Activated B cell treated with CpG ODN at 0.5 μM for 24 hours (primary cell): ENCODE data around the gene GPR162. TPM values are rescaled to one million over a fixed set of nuclear protein-coding genes. Genes with fewer than 3 reads are reported as not detected.

Experiments used
- ATAC-seq: fragments of 200-7000 bp; cut with Tn5 transposase; one replicate; pipeline ENCODE4 v1.10.0; 2021; ENCODE audit warnings: low read depth, mild to moderate bottlenecking, moderate library complexity
- CTCF ChIA-PET: fragments of 350-600 bp; sonication (Branson Sonifier 250); formaldehyde crosslinking; loops from one replicate; lab custom pipeline; 2021; ENCODE audit warnings: antibody characterized with exemption; lab: Charles Lee
- POLR2A ChIA-PET: fragments of 350-600 bp; sonication (Branson Sonifier 250); formaldehyde crosslinking; loops from one replicate; lab custom pipeline; 2021; ENCODE audit warnings: antibody characterized with exemption; lab: Charles Lee
- DNase-seq: peaks from one replicate; pipeline ENCODE4 v3.0.0; 2022
- H3K27ac Mint-ChIP-seq: one replicate; pipeline ENCODE4 v1.8.0; 2020; ENCODE audit warnings: mixed read lengths
- H3K27me3 Mint-ChIP-seq: one replicate; pipeline ENCODE4 v1.8.0; 2021; ENCODE audit warnings: mixed read lengths
- H3K36me3 Mint-ChIP-seq: one replicate; pipeline ENCODE4 v1.8.0; 2021; ENCODE audit warnings: low read depth, mixed read lengths
- H3K4me1 Mint-ChIP-seq: one replicate; pipeline ENCODE4 v1.8.0; 2021; ENCODE audit warnings: mixed read lengths
- H3K4me3 Mint-ChIP-seq: one replicate; pipeline ENCODE4 v1.8.0; 2020; ENCODE audit warnings: mild to moderate bottlenecking, mixed read lengths
- H3K9me3 Mint-ChIP-seq: one replicate; pipeline ENCODE4 v1.8.0; 2020; ENCODE audit warnings: mixed read lengths
- intact Hi-C: fragments of 100-400 bp; cut with micrococcal nuclease; formaldehyde crosslinking; loops from one replicate; pipeline ENCODE4 v1.15.1; 2024
- total RNA-seq: library from RNA; stranded (reverse); gene quantifications from 2 replicates; pipeline ENCODE4 v1.2.3, GENCODE V29; 2022
- TF ChIP-seq, protein P1 (sequence below): fragments of 200-600 bp; IDR thresholded peaks from one replicate; pipeline ENCODE4 v1.8.0; 2022; ENCODE audit warnings: antibody characterized with exemption, mild to moderate bottlenecking

The GPR162 gene
- total RNA-seq, 1 donor from 2014 or later, result not detected

DNA sequence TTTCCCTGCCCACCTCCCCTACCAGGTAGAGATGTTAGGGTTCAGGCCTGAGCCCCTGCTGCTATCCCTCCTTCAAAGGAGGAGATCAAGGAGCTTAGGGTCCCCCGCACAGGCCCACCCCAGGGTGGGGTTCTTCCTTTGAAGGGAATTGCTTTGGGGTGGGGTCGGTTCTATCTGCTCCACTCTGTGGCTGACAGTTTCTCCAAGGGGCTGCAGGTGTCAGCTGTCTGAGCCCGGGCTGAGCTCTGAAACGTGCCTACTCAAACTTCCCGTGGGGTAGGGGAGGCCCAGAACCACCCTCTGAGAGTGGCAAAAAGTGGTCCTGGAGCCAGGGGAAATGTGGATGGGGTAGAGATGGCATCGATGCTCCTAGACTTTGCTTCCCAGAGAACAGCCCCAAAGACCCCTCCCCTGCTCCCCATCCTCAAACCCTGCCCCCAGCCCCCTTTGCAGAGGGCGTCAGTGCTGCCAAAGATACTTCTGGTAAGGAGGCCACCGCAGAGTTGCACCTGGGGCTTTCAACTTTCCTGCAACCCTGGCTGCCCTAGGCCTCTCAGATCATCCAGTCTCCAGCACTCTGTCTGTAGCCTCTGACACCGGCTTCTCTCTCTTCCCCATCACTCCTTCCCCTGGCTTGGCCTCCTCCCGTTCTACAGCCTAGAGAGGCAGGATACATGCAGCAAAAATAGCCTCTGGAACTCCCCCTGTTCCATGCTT lies 38.6 kb upstream of the GPR162 start:
- TF ChIP-seq, protein P1, sequence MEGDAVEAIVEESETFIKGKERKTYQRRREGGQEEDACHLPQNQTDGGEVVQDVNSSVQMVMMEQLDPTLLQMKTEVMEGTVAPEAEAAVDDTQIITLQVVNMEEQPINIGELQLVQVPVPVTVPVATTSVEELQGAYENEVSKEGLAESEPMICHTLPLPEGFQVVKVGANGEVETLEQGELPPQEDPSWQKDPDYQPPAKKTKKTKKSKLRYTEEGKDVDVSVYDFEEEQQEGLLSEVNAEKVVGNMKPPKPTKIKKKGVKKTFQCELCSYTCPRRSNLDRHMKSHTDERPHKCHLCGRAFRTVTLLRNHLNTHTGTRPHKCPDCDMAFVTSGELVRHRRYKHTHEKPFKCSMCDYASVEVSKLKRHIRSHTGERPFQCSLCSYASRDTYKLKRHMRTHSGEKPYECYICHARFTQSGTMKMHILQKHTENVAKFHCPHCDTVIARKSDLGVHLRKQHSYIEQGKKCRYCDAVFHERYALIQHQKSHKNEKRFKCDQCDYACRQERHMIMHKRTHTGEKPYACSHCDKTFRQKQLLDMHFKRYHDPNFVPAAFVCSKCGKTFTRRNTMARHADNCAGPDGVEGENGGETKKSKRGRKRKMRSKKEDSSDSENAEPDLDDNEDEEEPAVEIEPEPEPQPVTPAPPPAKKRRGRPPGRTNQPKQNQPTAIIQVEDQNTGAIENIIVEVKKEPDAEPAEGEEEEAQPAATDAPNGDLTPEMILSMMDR, result no peak
- Mint-ChIP-seq H3K9me3 (no peaks in the 10 kb centered on the region), H3K27ac (no peak overlapping the region), H3K4me3 (no peak overlapping the region), H3K36me3 (no peaks in the 10 kb centered on the region), H3K4me1 (peaks cover 9% of the 10 kb centered on the region), H3K27me3 (peaks cover 7% of the 10 kb centered on the region)
- DNase-seq (no peak), ATAC-seq (no peak)
- CTCF ChIA-PET, result no interaction called here
- POLR2A ChIA-PET, result no interaction called here
- intact Hi-C loops, result no loop called here

DNA sequence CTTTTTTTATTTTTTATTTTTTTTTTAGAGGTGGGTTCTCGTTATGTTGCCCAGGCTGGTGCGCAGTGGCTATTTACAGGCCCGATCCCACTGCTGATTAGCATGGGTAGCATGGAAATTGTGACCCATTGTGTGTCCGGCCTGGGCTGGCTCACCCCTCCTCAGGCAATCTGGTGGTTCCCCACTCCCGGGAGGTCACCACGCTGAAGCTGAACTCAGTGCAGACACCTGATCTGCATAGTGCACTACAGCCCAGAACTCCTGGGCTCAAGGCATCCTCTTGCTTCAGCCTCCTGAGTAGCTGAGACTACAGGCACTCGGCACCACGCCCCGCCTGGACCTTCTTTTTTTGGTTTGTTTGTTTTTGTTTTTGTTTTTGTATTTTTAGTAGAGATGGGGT lies 37.8 kb upstream of the GPR162 start:
- no peaks in the 10 kb centered on the region for H3K36me3 Mint-ChIP-seq
- TF ChIP-seq, protein P1, result no peak
- H3K27ac Mint-ChIP-seq, result no peak overlapping the region
- intact Hi-C loops, result no loop called here
- H3K4me3 Mint-ChIP-seq, result no peak overlapping the region
- H3K9me3 Mint-ChIP-seq, result no peaks in the 10 kb centered on the region
- POLR2A ChIA-PET, result interaction anchor here (1.2 kb wide), 1 partner anchor 31 kb away, joined by 3 read pairs; the partner anchor contains the start of gene MLF2
- H3K27me3 Mint-ChIP-seq, result peaks cover under 1% of the 10 kb centered on the region
- CTCF ChIA-PET, result interaction anchor here (1.2 to 1.5 kb wide), 2 partner anchors 17 to 30 kb away, joined by 3 read pairs; no protein-coding TSS in a partner anchor
- DNase-seq, result no peak
- ATAC-seq, result no peak
- H3K4me1 Mint-ChIP-seq, result peaks cover 3% of the 10 kb centered on the region

DNA sequence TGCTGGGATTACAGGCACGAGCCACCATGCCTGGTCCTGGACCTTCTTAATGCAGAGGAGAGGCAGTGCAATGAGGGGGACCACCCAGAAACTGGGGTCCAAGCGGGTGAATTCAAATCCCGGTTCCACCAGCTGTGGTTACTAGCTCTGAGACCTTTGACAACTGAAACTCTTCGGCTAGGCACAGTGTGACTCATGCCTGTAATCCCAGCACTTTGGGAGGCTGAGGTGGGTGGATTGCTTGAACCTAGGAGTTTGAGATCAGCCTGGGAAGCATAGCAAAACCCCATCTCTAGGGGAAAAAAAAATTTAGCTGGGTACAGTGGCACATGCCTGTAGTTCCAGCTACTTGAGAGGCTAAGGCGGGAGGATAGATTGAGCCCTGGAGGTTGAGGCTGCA lies 37.3 kb upstream of the GPR162 start:
- intact Hi-C loops, result no loop called here
- CTCF ChIA-PET, result interaction anchor here (1.0 to 1.5 kb wide), 3 partner anchors 17 to 30 kb away, joined by 3 read pairs; no protein-coding TSS in a partner anchor
- Mint-ChIP-seq H3K27ac (no peak overlapping the region), H3K36me3 (no peaks in the 10 kb centered on the region), H3K4me3 (no peak overlapping the region), H3K9me3 (no peaks in the 10 kb centered on the region), H3K4me1 (no peaks in the 10 kb centered on the region), H3K27me3 (no peaks in the 10 kb centered on the region)
- DNase-seq (no peak), ATAC-seq (no peak)
- TF ChIP-seq, protein P1, result no peak
- POLR2A ChIA-PET, result interaction anchor here (0.6 to 1.2 kb wide), 2 partner anchors 31 to 67 kb away, joined by 3 read pairs; partner anchors contain the start of genes MLF2 and USP5

DNA sequence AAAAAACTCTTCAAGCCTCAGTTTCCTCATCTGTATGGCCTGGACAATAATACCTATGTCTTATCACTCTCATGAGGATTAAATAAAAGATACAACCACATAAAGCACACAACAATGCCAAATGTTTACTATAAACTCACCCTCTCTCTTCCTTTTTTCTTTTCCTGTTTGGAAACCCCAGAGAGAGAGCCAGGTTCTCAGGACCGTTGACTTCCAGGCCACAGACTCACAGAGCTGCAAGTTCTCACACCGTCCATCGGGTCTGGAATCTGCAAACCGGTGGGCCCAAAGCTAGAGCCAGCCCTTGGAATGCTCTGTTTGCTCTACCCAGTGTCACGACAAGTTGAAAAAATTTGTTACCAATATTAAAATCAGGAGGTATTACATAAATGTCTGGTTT lies 36.9 kb upstream of the GPR162 start:
- H3K36me3 Mint-ChIP-seq, result no peaks in the 10 kb centered on the region
- ATAC-seq (no peak), DNase-seq (no peak)
- CTCF ChIA-PET, result interaction anchor here (1.0 to 1.5 kb wide), 3 partner anchors 16 to 31 kb away, joined by 3 read pairs; no protein-coding TSS in a partner anchor
- TF ChIP-seq, protein P1, result no peak
- H3K27me3 Mint-ChIP-seq, result no peaks in the 10 kb centered on the region
- H3K4me1 Mint-ChIP-seq, result no peaks in the 10 kb centered on the region
- no peak overlapping the region for H3K4me3 Mint-ChIP-seq
- no peaks in the 10 kb centered on the region for H3K9me3 Mint-ChIP-seq
- no peak overlapping the region for H3K27ac Mint-ChIP-seq
- POLR2A ChIA-PET, result interaction anchor here (0.6 to 1.2 kb wide), 2 partner anchors 32 to 67 kb away, joined by 3 read pairs; partner anchors contain the start of genes MLF2 and USP5
- intact Hi-C loops, result no loop called here

DNA sequence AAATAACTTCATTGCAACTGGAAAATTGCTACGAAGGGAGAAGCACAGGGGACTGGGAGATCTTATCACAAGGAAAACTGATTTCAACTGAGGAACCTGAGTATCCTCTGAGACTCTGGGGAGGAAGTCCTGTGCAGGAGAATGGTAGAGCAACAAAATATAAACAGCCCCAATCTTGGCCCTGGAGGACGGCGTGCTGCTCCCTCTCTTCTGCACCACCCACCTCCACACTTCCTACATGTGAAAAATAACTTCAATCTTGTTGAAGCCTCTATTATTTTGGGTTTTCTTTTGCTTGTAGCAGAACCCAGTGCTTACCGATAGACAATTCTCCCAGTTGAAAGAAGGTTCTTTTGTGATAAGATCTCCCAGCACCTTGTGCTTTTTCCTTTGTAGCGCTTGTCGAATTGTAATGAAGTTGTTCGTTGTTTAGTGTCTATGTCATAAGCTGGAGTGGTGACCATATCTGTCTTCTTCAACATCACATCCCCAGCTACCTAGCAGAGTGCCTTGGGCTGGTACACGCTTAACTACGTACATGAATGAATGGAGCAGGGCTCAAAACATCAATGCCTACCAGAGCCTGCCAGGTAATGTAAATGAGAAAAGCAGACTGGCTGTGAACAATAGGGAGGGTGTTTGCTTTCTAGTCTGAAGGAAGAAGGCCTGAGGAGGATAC lies 35.1 kb upstream of the GPR162 start:
- no peaks in the 10 kb centered on the region for H3K27me3 Mint-ChIP-seq
- H3K36me3 Mint-ChIP-seq, result no peaks in the 10 kb centered on the region
- intact Hi-C loops, result no loop called here
- ChIA-PET CTCF (no interaction called here), POLR2A (interaction anchor here (1.1 kb wide), 1 partner anchor 34 kb away, joined by 3 read pairs; the partner anchor contains the start of gene MLF2)
- H3K4me1 Mint-ChIP-seq, result no peaks in the 10 kb centered on the region
- DNase-seq (no peak), ATAC-seq (no peak)
- no peaks in the 10 kb centered on the region for H3K9me3 Mint-ChIP-seq
- H3K27ac Mint-ChIP-seq, result no peak overlapping the region
- TF ChIP-seq, protein P1, result no peak
- no peak overlapping the region for H3K4me3 Mint-ChIP-seq
